ENCODE data around the gene NRXN3. TPM values are rescaled to one million over a fixed set of nuclear protein-coding genes. Genes with fewer than 3 reads are reported as not detected.

NRXN3 gene
- total and polyA plus RNA-seq, 2 of the 13 experiments (the other 11 are each of a cell fraction or from before 2014, with no cell fraction given): 0.03 TPM; not detected in 1

DNA sequence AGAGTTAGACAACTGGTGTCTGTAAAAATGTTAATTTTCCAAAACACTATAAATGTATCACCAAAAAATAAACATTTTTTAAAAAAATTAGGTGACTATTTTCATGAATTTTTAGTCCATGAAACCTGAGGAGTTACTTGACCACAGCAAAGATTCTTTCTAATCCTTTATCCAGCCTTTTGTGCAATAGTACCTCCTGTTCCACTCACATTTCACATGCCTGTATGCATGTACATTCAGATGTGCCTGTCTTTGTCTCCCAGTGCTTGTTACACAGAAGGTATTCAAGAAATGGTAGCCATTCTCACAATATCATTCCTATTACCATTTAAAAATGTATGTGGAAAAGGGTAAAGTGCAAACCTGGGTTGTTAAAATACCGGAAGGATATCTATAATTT lies 1184.2 kb downstream of the NRXN3 start:
- CTCF ChIA-PET (ENCODE audit: low intra/inter-chr PET ratio, low total read pairs): no interaction called here
- H2AFZ ChIP-seq (ENCODE audit: low read length): no peak overlapping the region
- H3K9ac ChIP-seq (ENCODE audit: insufficient read depth, low read depth, low read length): no peak overlapping the region
- no peak for FAIRE-seq
- BruUV-seq (replicated peaks): no TSS peak
- no peaks in the 10 kb centered on the region for H3K4me1 ChIP-seq (ENCODE audit: insufficient read depth, low read length)
- H3K79me2 ChIP-seq (ENCODE audit: insufficient read depth, low read length): no peaks in the 10 kb centered on the region
- H3K36me3 ChIP-seq (replicated peaks in 1 of 2; ENCODE audit: control insufficient read depth in 1 of 2, insufficient read depth in 2 of 2, low read length in 2 of 2): no peaks in the 10 kb centered on the region
- no peaks in the 10 kb centered on the region for H4K20me1 ChIP-seq (ENCODE audit: insufficient read depth, low read length)
- H3K27me3 ChIP-seq (ENCODE audit: control insufficient read depth in 1 of 2, insufficient read depth in 2 of 2, low read length in 2 of 2): no peaks in the 10 kb centered on the region
- no peak overlapping the region for H3K4me2 ChIP-seq (ENCODE audit: low read depth, low read length)
- POLR2A ChIA-PET: no interaction called here
- H3K27ac ChIP-seq (ENCODE audit: extremely low read length, insufficient read depth, low read length): no peak overlapping the region
- peaks cover 63% of the 10 kb centered on the region for H3K9me3 ChIP-seq (ENCODE audit: low read length)
- no peak for TF ChIP-seq ZNF7 (CRISPR knock-in tag; IDR thresholded peaks at IDR 0.05)
- no peak for TF ChIP-seq NR3C1 (CRISPR knock-in tag; IDR thresholded peaks at IDR 0.05)
- TF ChIP-seq HMGXB4 (CRISPR knock-in tag; IDR thresholded peaks at IDR 0.05; ENCODE audit: borderline replicate concordance in 1 of 2, low read depth in 1 of 2): no peak
- TF ChIP-seq ATF7 (IDR thresholded peaks at IDR 0.05): no peak
- no peak for TF ChIP-seq ATF7 (CRISPR knock-in tag; IDR thresholded peaks at IDR 0.05)
- no peak for TF ChIP-seq THYN1 (CRISPR knock-in tag; IDR thresholded peaks at IDR 0.05; ENCODE audit: borderline replicate concordance, low read depth)
- TF ChIP-seq DNMT3B (CRISPR knock-in tag; conservative IDR thresholded peaks at IDR 0.05): no peak
- TF ChIP-seq HES4 (CRISPR knock-in tag; IDR thresholded peaks at IDR 0.05; ENCODE audit: borderline replicate concordance): no peak
- TF ChIP-seq MAZ (IDR thresholded peaks at IDR 0.05; ENCODE audit: borderline replicate concordance, low read depth, low read length): no peak
- no peak for TF ChIP-seq MAZ (CRISPR knock-in tag; IDR thresholded peaks at IDR 0.05; ENCODE audit: low read depth)
- TF ChIP-seq ZNF496 (CRISPR knock-in tag; IDR thresholded peaks at IDR 0.05; ENCODE audit: insufficient replicate concordance): no peak
- no peak for TF ChIP-seq ZFP36L1 (CRISPR knock-in tag; IDR thresholded peaks at IDR 0.05)
- TF ChIP-seq AKAP8 (CRISPR knock-in tag; IDR thresholded peaks at IDR 0.05): no peak
- TF ChIP-seq ZNF446 (CRISPR knock-in tag; IDR thresholded peaks at IDR 0.05): no peak
- no peak for TF ChIP-seq MTERF4 (CRISPR knock-in tag; IDR thresholded peaks at IDR 0.05)
- no peak for ATAC-seq
- intact Hi-C loops (cut with micrococcal nuclease; ENCODE audit: unreplicated experiment): no loop called here
- no peak overlapping the region for H3K4me3 ChIP-seq (replicated peaks in 1 of 3; ENCODE audit: insufficient read depth in 1 of 3, low read depth in 2 of 3, low read length in 3 of 3)
- WGBS (ENCODE audit: low lambda C conversion rate): 11% methylated on average over 1 of the region's 1 CpG
- in situ Hi-C loops (cut with HindIII; ENCODE audit: extremely low pct_ligation_motif_present, low pct_unique_long_range_greater_than_20kb): no loop called here
- no peak for DNase-seq (ENCODE audit: low spot score)

Measured in HepG2 (cell line).